Activated CD4-positive, CD25-positive, alpha-beta regulatory T cell treated with anti-CD3 and anti-CD28 coated beads, Interleukin-2, amount 50 U/mL, for 16 hours (primary cell): ENCODE results near the gene ACOXL.
"Not testable (repeated sequence)": the region's sequence is repeated elsewhere in the genome, so short reads cannot be mapped to it uniquely, and the experiment has no call there.

Experiments used
- DNase-seq: peaks from one replicate; pipeline ENCODE4 v3.0.0-alpha.2; 2020; ENCODE audit warnings: low read depth, low spot score

ACOXL gene

DNA sequence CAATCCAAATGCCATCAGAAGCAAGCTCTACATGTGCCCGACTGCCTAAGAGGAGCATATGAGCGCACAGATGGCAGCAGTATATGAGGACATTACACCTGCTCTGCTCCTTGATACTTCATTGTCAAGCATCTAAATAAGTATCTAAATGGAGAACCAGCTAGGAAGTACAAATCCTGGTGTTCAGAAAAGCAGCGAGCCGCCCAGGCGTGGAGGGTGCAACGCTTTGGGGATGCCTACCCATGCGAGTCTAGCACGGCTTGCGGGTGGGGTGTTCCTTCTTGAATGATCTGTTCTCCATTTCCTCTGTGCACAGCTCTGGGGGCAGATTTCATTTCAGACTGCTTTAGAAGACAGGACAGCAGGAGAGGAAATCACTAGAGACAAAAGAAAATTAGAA, 325.3 kb downstream of the ACOXL start:
- DNase-seq, result no peak

GRCh38 chr2:111058264-111058663, 325.9 kb downstream of the ACOXL start:
- DNase-seq, result no peak

GRCh38 chr2:111061191-111061590, 328.8 kb downstream of the ACOXL start:
- no peak for DNase-seq

DNA sequence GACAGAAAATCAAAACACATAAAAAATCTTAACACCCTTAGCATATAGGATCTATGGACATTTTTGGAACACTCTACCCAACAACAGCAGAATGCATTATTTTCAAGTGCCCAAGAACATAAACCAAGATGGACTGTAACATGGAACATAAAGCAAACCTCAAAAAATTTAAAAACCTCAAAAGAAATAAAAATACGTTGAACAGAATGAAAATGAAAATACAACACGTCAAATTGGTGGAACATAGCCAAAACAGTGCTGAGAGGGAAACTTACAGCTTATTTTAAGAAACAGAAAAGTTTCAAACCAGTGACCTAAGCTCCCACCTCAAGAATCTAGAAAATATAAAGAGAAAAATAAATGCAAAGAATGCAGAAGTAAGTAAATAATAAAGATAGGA, 330.0 kb downstream of the ACOXL start:
- no peak for DNase-seq

- no peak for DNase-seq
Measured at GRCh38 chr2:111066062-111066593, 333.8 kb downstream of the ACOXL start.

DNA sequence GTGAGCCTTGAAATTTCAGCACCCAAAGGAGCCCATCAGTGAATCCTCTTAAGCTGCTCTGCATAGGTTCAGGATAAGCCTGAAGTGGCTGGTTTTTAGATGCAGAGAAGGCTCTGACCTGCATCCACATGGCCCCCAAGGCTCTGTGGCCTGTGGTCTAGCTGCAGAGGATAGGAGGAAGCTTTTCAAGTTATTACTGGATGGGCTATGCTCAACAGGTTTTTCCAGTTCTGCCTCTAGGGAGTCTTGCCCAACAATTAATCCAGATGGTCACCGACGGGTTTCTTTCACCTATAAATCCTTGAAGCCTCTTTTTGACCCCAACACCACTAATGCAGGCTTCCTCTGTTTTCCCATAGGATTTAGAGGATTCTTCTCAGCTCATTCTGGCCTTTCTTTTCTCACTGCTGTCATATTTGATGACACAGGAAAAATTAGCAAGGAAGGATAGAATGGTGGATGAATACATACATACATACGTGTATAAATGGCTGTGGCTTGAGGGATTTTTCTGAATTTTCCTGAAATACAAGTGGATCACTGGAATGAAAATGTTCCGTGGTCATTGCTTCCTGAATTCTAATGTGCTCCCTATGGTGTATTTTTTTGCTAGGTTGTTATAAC, 336.2 kb downstream of the ACOXL start:
- no peak for DNase-seq

- no peak for DNase-seq
Measured at GRCh38 chr2:111069722-111070121, 337.3 kb downstream of the ACOXL start.

DNA sequence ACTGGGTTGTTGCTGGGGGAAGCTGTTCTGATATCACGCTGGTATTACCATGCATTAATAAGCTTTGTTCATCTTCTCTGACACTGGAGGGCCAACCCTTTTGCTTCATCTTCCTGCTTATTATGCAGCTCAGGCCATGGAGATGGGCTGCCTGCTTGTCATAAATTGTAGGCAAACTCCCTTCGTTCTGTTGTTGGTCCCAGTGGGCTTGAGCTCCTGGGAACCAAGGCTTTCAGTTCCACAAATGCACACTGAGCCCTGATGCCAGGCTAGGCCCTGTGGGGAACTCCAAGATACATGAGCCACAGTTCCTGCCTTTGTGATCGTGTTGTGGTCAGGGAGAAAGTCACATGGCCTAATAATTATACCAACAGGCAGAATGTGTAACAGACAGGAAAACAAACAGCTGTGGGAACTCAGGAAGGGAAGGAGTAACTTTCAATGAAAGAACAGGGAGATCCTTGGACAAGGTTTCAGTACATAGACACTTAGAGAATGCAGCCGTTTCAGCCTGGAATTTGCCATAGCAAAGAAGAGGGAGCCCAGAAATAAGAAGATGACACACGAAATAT, 339.3 kb downstream of the ACOXL start:
- DNase-seq, result no peak

DNA sequence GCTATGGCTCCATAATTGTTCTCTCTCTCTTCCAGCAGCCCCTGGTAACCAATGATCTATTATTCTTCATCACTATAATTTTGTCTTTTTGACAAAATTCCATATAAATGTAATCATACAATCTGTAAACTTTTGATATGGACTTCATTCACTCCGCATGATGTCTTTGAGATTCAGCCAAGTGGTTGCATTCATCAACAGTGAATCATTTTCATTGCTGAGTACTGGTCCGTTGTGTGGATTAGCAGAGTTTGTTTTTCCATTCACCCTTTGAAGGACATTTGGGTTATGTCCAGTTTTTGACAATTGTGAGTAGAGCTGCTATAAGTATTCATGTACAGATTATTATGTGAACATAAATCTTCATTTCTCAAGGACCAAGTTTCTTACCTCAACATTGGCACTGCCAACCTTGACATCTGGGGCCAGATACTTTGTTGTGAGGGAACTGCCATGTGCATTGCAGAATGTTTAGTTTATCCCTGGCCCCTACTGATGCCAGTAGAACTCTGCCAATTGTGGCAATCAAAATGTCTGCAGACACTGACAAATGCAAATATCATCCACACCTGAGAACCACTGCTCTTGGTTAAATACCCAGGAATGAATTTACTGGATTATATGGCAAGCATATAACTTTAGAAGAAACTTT, 340.0 kb downstream of the ACOXL start:
- DNase-seq, result no peak

- not testable (repeated sequence) for DNase-seq
Measured at GRCh38 chr2:111082659-111083058, 350.3 kb downstream of the ACOXL start.

GRCh38 chr2:111091811-111092211, 359.4 kb downstream of the ACOXL start:
- DNase-seq, result no peak

- DNase-seq, result no peak
Measured at GRCh38 chr2:111094691-111095090, 362.3 kb downstream of the ACOXL start.

GRCh38 chr2:111095434-111095833, 363.1 kb downstream of the ACOXL start:
- DNase-seq, result no peak

DNA sequence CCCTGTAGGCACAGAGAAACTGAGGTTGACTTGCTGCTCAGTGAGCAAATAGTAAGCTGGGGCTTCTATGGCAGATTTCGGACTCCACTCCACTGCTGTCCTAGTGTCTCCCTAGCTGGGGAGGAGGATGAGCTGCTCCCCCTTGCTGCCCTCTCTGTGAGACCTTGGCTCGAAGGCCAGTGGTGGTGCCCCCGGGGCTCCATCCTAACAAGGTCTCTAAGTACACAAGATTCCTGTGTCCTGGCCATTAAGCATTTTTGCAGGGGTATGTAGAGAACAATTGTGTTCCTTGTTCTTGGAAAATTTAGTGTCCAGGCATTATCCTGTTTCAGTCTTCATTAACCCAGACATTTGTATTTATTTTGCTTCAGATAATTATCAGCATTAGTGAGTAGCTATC, 367.0 kb downstream of the ACOXL start:
- no peak for DNase-seq

DNA sequence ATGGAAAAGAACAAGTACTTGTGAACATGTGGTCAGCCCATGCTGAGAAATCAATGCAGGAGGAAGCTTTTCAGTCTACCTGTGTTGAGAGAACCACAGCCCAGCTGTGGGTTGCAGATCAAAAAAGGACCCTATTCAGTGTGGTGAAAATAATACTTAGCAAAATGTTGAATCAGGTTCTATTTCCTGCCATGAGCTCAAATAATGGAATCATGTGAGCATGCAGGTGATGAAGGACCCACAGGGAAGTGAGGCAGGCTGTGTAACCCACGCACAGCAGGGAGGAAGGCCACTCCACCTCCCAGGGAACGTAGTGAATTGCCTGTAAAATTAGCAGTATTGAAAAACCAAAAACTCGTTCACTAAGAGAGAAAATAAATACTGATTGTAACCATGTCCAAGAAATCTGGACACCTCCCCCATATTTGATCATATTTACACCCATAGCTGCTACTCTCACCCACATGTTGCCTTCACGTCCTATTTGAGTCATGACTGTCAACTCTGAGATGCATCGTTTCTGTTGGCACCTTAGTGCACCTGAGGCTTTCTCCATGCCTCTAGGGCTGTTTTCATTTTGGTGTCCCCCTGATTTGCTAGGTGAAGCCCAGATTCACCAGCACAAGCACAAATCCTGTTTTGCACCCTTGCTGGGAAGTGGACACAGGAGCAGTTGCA, 367.9 kb downstream of the ACOXL start:
- no peak for DNase-seq

GRCh38 chr2:111100765-111101162, 368.4 kb downstream of the ACOXL start:
- DNase-seq, result no peak

- DNase-seq, result no peak
Measured at GRCh38 chr2:111101592-111101991, 369.2 kb downstream of the ACOXL start.

- DNase-seq, result no peak
Measured at GRCh38 chr2:111102216-111102615, 369.8 kb downstream of the ACOXL start.

- DNase-seq, result no peak
Measured at GRCh38 chr2:111105926-111106325, 373.6 kb downstream of the ACOXL start.

DNA sequence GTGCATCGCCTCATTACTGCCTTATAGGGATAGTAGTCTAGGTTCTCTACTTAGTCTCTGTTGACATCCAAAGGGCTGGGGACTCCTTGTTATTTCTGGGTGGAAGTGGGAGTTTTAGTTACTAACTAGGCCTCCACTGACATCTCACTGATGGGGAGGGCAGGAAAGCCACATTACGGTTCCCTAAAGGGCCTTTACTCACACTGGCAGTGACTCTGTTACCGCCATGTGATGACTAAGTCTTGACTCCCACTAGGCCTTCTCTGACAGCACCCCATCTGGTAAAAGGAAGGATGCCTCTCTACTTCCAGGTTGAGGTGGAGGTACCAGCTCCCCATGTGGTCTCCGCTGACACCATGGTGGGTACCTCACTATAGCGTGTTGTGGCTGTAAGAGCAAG, 374.3 kb downstream of the ACOXL start:
- DNase-seq, result no peak

DNA sequence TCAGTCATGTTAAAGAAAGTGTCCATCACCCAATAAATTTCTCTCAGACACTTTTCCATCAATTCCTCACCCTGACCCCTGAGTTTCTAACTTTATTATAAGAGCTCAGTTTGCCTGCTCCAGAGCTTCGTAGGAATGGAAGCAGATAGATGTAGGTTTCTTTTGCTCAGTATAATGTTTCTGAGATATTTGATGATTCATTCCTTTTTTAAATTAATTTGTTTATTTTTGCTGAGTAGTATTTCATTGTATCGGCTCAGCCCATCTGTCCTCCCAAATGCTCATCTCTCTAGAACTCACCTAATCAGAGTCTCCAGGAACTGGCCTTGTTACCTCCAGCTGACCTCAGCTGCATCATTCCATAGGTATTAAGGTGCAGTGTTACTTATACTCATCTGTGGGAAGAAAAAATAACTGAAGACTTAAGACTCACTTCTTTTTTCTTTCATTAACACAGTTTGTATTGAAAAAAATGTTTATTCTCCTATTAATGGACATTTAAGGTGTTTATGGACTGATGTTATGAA, 376.4 kb downstream of the ACOXL start:
- DNase-seq, result no peak

DNA sequence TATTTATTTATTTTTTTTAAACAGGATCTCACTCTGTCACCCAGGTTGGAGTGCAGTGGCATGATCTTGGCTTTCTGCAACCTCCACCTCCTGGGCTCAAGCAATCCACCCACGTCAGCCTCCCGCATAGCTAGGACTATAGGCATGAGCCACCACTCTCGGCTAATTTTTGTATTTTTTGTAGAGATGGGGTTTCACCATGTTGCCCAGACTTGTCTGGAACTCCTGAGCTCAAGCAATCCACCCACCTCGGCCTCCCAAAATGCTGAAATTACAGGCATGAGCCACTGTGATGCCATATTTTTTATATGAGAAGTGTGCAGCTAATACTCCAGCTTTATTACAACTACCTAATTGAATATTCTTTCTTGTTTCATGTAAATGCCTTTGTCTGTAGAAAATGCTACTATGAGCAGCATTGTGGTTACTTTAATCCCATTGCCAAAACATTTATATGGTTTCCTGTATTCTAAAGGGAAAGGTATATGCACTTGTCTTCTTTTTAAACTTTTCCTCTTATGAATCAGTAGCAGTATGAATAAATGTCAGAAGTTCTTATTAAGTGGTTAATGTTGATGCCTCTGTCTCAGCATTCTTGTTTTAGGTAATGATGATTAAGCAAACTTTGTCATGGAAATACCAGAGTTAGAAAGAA, 378.9 kb downstream of the ACOXL start:
- DNase-seq, result no peak
